GM21786 (cell line): Measurements from ENCODE around the gene CSNK1G1.
A peak's percentile ranks its signal among the peaks of the same experiment; 100 is the strongest.

ENCODE experiments used
- ATAC-seq: cut with Tn5 transposase; IDR thresholded peaks from one replicate; pipeline ENCODE4 v1.9.1; 2021; ENCODE audit not compliant: unreplicated experiment

The CSNK1G1 gene

GRCh38 chr15:64209680-64210334 is 146.2 kb downstream of the CSNK1G1 start:
- ATAC-seq: no peak

GRCh38 chr15:64205202-64205601 is 150.8 kb downstream of the CSNK1G1 start:
- no peak for ATAC-seq

- ATAC-seq: no peak
These were observed 158.5 kb downstream of the CSNK1G1 start for GRCh38 chr15:64197425-64197824.

GRCh38 chr15:64193971-64194370 is 162.0 kb downstream of the CSNK1G1 start:
- ATAC-seq: no peak

- no peak for ATAC-seq
These were observed 163.8 kb downstream of the CSNK1G1 start for GRCh38 chr15:64191971-64192830.

GRCh38 chr15:64187396-64188191 is 168.4 kb downstream of the CSNK1G1 start:
- ATAC-seq: no peak

GRCh38 chr15:64185146-64185911 is 170.6 kb downstream of the CSNK1G1 start:
- ATAC-seq: no peak

GRCh38 chr15:64182859-64183370 is 173.1 kb downstream of the CSNK1G1 start:
- no peak for ATAC-seq

GRCh38 chr15:64180235-64180824 is 175.6 kb downstream of the CSNK1G1 start:
- ATAC-seq: peak; percentile 76

GRCh38 chr15:64166102-64166890 is 189.7 kb downstream of the CSNK1G1 start:
- no peak for ATAC-seq

GRCh38 chr15:64164436-64164835 is 191.5 kb downstream of the CSNK1G1 start:
- ATAC-seq: no peak

GRCh38 chr15:64163659-64164362 is 192.2 kb downstream of the CSNK1G1 start:
- peak; percentile 4 for ATAC-seq

GRCh38 chr15:64162869-64163658 is 192.9 kb downstream of the CSNK1G1 start, which contains the start of gene PPIB:
Gene PPIB (minus strand): TSS chr15:64163022. CDS start chr15:64162986, 36 bp downstream.
- ATAC-seq: peak; percentile 91

- ATAC-seq: peak; percentile 6
These were observed 193.5 kb downstream of the CSNK1G1 start for GRCh38 chr15:64162478-64162868.

- no peak for ATAC-seq
These were observed 194.1 kb downstream of the CSNK1G1 start for GRCh38 chr15:64161688-64162477.

- no peak for ATAC-seq
These were observed 197.4 kb downstream of the CSNK1G1 start for GRCh38 chr15:64158363-64159134.
